Mammary epithelial cell (primary cell): ENCODE measurements around the gene MICAL3.

Experiments
- CTCF ChIP-seq, 2 donors: IDR thresholded peaks in 1 of 2; conservative IDR thresholded peaks in 1 of 2; 2 replicates each; pipeline ENCODE4 v1.5.1; 2011 to 2012; ENCODE audit warnings: inconsistent platforms in 2 of 2, low read length in 2 of 2, mild to moderate bottlenecking in 2 of 2, control low read depth in 1 of 2, low read depth in 1 of 2; ENCODE audit not compliant: insufficient read depth in 1 of 2; ENCODE audit errors: extremely low read depth in 1 of 2
- EZH2 ChIP-seq: IDR thresholded peaks from 2 replicates; pipeline ENCODE4 v1.6.1; 2012; ENCODE audit warnings: low read length, inconsistent platforms, borderline replicate concordance

DNA sequence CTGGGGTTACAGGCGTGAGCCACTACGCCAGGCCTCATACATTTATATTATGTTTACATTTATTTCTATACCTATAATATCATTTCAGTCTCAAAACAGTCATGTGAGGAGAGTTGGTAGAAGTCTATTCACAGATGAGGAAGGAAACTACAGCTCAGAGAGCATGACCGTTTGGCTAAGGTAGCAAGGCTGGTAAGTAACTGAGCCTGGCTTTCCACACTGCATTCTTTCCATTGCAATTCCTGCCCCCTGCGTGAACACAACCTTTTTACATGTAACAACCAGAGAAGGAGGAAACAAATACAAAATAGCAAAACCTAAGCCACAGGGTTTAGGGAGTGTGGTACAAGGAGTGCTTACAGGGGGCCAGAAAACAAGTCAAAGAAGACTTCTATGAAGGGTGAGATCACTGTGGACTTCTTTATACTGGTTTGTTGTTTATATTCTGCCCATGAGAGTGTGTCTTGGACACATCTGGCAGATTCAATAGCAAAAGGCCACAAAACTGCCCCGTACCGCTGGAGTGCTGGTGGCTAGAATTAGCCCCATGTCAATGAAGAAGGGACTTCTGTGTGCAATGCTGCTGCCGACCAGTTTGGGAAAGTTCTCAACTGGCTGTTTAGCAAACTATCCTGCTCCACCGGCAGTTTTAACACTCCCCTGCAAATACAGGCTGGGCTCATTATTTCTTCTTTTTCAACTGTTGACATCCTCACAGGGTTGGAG lies 19.0 kb downstream of the MICAL3 start:
- no peak for TF ChIP-seq CTCF (conservative IDR thresholded peaks at IDR 0.05 in 1 of 2, IDR thresholded peaks at IDR 0.05 in 1 of 2; ENCODE audit: extremely low read depth in 1 of 2, insufficient read depth in 1 of 2, low read depth in 1 of 2, low read length in 2 of 2)
- TF ChIP-seq EZH2: no peak
